Measurements from ENCODE around the gene AP5S1.

DNA sequence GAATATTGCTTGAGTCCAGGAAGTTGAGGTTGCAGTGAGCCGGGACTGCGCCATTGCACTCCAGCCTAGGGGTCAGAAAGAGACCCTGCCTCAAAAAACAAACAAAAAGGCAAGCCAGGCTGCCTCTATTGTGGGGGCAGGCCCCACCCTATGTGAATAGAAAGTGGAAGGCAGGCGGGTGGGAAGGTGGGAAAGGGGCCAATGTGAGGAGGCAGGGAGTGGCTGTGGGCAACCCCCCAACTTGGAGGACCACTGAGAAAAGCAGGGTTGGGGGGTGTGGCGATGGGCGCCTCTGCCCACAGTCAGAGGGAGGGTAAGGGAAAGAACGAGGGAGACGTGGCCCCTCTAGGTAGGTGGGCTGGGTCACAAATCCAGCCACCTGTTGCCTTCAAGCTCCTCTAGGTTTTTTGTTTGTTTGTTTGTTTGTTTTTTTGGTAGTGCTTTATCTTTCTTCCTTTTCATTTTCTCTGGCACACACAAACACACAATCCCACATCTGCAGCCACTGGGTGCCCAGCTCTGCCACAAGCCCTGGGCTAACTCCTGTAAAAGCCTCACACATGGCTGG lies 5.3 kb upstream of the AP5S1 start:
- TF ChIP-seq, protein P1, sequence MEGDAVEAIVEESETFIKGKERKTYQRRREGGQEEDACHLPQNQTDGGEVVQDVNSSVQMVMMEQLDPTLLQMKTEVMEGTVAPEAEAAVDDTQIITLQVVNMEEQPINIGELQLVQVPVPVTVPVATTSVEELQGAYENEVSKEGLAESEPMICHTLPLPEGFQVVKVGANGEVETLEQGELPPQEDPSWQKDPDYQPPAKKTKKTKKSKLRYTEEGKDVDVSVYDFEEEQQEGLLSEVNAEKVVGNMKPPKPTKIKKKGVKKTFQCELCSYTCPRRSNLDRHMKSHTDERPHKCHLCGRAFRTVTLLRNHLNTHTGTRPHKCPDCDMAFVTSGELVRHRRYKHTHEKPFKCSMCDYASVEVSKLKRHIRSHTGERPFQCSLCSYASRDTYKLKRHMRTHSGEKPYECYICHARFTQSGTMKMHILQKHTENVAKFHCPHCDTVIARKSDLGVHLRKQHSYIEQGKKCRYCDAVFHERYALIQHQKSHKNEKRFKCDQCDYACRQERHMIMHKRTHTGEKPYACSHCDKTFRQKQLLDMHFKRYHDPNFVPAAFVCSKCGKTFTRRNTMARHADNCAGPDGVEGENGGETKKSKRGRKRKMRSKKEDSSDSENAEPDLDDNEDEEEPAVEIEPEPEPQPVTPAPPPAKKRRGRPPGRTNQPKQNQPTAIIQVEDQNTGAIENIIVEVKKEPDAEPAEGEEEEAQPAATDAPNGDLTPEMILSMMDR (conservative IDR thresholded peaks at IDR 0.05; ENCODE audit: low read length): no peak
- TF ChIP-seq EZH2phosphoT487 (IDR thresholded peaks at IDR 0.05; ENCODE audit: borderline replicate concordance): no peak
